ENCODE results near the gene GPR108. TPM values are rescaled to one million over a fixed set of nuclear protein-coding genes. Genes with fewer than 3 reads are reported as not detected.

GPR108 gene
- polyA plus RNA-seq, 1 donor (not counting 4 experiments of a cell fraction or from before 2014, with no cell fraction given), result 57.7 TPM

GRCh38 chr19:6711605-6712004 lies 25.8 kb downstream of the GPR108 start:
- H3K9me1 ChIP-seq (ENCODE audit: control insufficient read depth, extremely low read depth, insufficient read depth, low read length), result no peaks in the 10 kb centered on the region
- H2AFZ ChIP-seq (ENCODE audit: control insufficient read depth, low read length), result no peak overlapping the region
- H3K9ac ChIP-seq (ENCODE audit: control insufficient read depth, extremely low read depth, insufficient read depth, low read length), result no peak overlapping the region
- FAIRE-seq, result no peak
- peaks cover 25% of the 10 kb centered on the region for H3K27me3 ChIP-seq (ENCODE audit: control insufficient read depth, extremely low read depth, insufficient read depth, low read length)
- H3K9me3 ChIP-seq (ENCODE audit: control insufficient read depth, low read depth, low read length), result no peaks in the 10 kb centered on the region
- no peak overlapping the region for H3K4me3 ChIP-seq (ENCODE audit: control insufficient read depth in 2 of 3, extremely low read depth in 1 of 3, insufficient read depth in 2 of 3, low read depth in 1 of 3, low read length in 3 of 3)
- H3K27ac ChIP-seq (ENCODE audit: control insufficient read depth, insufficient read depth, low read length), result no peak overlapping the region
- TF ChIP-seq, protein P1, sequence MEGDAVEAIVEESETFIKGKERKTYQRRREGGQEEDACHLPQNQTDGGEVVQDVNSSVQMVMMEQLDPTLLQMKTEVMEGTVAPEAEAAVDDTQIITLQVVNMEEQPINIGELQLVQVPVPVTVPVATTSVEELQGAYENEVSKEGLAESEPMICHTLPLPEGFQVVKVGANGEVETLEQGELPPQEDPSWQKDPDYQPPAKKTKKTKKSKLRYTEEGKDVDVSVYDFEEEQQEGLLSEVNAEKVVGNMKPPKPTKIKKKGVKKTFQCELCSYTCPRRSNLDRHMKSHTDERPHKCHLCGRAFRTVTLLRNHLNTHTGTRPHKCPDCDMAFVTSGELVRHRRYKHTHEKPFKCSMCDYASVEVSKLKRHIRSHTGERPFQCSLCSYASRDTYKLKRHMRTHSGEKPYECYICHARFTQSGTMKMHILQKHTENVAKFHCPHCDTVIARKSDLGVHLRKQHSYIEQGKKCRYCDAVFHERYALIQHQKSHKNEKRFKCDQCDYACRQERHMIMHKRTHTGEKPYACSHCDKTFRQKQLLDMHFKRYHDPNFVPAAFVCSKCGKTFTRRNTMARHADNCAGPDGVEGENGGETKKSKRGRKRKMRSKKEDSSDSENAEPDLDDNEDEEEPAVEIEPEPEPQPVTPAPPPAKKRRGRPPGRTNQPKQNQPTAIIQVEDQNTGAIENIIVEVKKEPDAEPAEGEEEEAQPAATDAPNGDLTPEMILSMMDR (optimal IDR thresholded peaks at IDR 0.05 in 1 of 3, IDR thresholded peaks at IDR 0.05 in 1 of 3, conservative IDR thresholded peaks at IDR 0.05 in 1 of 3; ENCODE audit: extremely low read depth in 1 of 3, insufficient read depth in 2 of 3, low read length in 3 of 3), result no peak
- TF ChIP-seq EZH2 (IDR thresholded peaks at IDR 0.05; ENCODE audit: low read length), result no peak
- no peak for DNase-seq (ENCODE audit: low read depth, low spot score)
- dilution Hi-C loops (cut with MboI; ENCODE audit: extremely low pct_ligation_motif_present, low sequenced_read_pairs), result no loop called here
- H3K4me1 ChIP-seq (ENCODE audit: control insufficient read depth, extremely low read depth, insufficient read depth, low read length), result no peaks in the 10 kb centered on the region
- H3K79me2 ChIP-seq (ENCODE audit: control insufficient read depth, insufficient read depth, low read length), result no peaks in the 10 kb centered on the region
- H3K4me2 ChIP-seq (ENCODE audit: control insufficient read depth, extremely low read depth, insufficient read depth, low read depth, low read length), result no peak overlapping the region
- no peaks in the 10 kb centered on the region for H3K36me3 ChIP-seq (ENCODE audit: control insufficient read depth in 2 of 2, extremely low read depth in 1 of 2, insufficient read depth in 2 of 2, low read length in 2 of 2)
- H4K20me1 ChIP-seq (ENCODE audit: control insufficient read depth, extremely low read depth, insufficient read depth, low read length), result no peaks in the 10 kb centered on the region

- H3K27me3 ChIP-seq (ENCODE audit: control insufficient read depth, extremely low read depth, insufficient read depth, low read length), result peaks cover 25% of the 10 kb centered on the region
- dilution Hi-C loops (cut with MboI; ENCODE audit: extremely low pct_ligation_motif_present, low sequenced_read_pairs), result no loop called here
- no peak overlapping the region for H3K4me3 ChIP-seq (ENCODE audit: control insufficient read depth in 2 of 3, extremely low read depth in 1 of 3, insufficient read depth in 2 of 3, low read depth in 1 of 3, low read length in 3 of 3)
- H3K4me1 ChIP-seq (ENCODE audit: control insufficient read depth, extremely low read depth, insufficient read depth, low read length), result no peaks in the 10 kb centered on the region
- DNase-seq (ENCODE audit: low read depth, low spot score) (no peak), FAIRE-seq (no peak)
- no peaks in the 10 kb centered on the region for H3K36me3 ChIP-seq (ENCODE audit: control insufficient read depth in 2 of 2, extremely low read depth in 1 of 2, insufficient read depth in 2 of 2, low read length in 2 of 2)
- TF ChIP-seq, protein P1 (optimal IDR thresholded peaks at IDR 0.05 in 1 of 3, IDR thresholded peaks at IDR 0.05 in 1 of 3, conservative IDR thresholded peaks at IDR 0.05 in 1 of 3; ENCODE audit: extremely low read depth in 1 of 3, insufficient read depth in 2 of 3, low read length in 3 of 3), result peak in 1 of 3 experiments; percentile 7
- TF ChIP-seq EZH2 (IDR thresholded peaks at IDR 0.05; ENCODE audit: low read length), result no peak
- no peaks in the 10 kb centered on the region for H4K20me1 ChIP-seq (ENCODE audit: control insufficient read depth, extremely low read depth, insufficient read depth, low read length)
- no peaks in the 10 kb centered on the region for H3K79me2 ChIP-seq (ENCODE audit: control insufficient read depth, insufficient read depth, low read length)
- no peak overlapping the region for H2AFZ ChIP-seq (ENCODE audit: control insufficient read depth, low read length)
- H3K9me1 ChIP-seq (ENCODE audit: control insufficient read depth, extremely low read depth, insufficient read depth, low read length), result no peaks in the 10 kb centered on the region
- H3K27ac ChIP-seq (ENCODE audit: control insufficient read depth, insufficient read depth, low read length), result no peak overlapping the region
- H3K4me2 ChIP-seq (ENCODE audit: control insufficient read depth, extremely low read depth, insufficient read depth, low read depth, low read length), result no peak overlapping the region
- no peaks in the 10 kb centered on the region for H3K9me3 ChIP-seq (ENCODE audit: control insufficient read depth, low read depth, low read length)
- no peak overlapping the region for H3K9ac ChIP-seq (ENCODE audit: control insufficient read depth, extremely low read depth, insufficient read depth, low read length)
Observed at GRCh38 chr19:6711078-6711361, 26.4 kb downstream of the GPR108 start.

Data from keratinocyte (primary cell).